ENCODE results near the gene PDIA2.

DNA sequence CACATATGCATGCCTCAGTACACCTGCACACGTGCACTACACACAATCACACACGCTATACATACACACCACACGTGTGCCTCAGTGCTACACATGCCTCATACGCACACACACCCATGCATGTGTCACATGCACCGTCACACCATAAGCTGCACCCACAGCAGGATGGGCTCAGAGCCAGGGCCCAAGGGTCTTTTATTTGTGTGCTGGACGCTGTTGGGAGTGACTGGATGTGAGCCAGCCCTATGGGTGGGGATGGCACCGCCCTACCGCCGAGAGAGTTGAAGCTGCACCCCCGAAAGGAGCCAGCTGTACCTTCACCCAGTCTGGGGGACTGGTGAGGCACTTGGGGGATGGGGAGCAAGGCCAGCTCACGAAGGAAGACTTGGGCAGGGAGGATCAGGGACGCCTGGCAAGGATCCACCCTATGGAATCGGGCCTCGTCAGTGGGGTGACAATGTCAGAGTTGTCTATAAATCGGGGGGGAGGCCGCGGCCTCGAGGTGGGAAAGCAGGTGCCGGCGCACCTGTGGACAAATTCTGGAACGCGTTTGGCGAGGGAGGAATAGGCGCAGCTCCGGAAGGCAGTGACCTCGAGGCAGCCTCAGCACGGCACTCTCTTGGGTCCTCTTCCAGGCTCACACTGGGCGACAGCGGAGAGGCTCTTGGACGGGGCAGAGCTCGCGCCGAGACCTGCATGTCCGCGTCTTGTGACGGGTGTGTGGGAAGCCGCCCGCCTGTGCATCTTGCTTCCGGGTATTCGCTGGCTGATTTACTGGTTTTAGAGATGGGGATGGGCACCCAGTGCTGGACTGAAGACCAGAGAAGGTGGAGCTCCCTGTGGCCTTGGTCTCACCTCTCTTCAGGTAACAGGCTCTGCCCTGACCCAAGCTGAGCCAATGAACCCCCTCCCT is 14.6 kb upstream of the PDIA2 start:
- TF ChIP-seq MAZ (IDR thresholded peaks at IDR 0.05; ENCODE audit: borderline replicate concordance, low read depth, low read length) (no peak), CEBPB (IDR thresholded peaks at IDR 0.05) (no peak), RFX5 (IDR thresholded peaks at IDR 0.05) (no peak), HDAC2 (IDR thresholded peaks at IDR 0.05) (no peak), HEYL (CRISPR knock-in tag; IDR thresholded peaks at IDR 0.05) (no peak), EP300 (IDR thresholded peaks at IDR 0.05) (no peak), SMC3 (IDR thresholded peaks at IDR 0.05) (no peak), ZFP36 (IDR thresholded peaks at IDR 0.05; ENCODE audit: borderline replicate concordance, partially characterized antibody) (no peak), POLR2A (IDR thresholded peaks at IDR 0.05; ENCODE audit: low read length) (no peak), TFCP2L1 (CRISPR knock-in tag; IDR thresholded peaks at IDR 0.05) (no peak)
- TF ChIP-seq, protein P1, sequence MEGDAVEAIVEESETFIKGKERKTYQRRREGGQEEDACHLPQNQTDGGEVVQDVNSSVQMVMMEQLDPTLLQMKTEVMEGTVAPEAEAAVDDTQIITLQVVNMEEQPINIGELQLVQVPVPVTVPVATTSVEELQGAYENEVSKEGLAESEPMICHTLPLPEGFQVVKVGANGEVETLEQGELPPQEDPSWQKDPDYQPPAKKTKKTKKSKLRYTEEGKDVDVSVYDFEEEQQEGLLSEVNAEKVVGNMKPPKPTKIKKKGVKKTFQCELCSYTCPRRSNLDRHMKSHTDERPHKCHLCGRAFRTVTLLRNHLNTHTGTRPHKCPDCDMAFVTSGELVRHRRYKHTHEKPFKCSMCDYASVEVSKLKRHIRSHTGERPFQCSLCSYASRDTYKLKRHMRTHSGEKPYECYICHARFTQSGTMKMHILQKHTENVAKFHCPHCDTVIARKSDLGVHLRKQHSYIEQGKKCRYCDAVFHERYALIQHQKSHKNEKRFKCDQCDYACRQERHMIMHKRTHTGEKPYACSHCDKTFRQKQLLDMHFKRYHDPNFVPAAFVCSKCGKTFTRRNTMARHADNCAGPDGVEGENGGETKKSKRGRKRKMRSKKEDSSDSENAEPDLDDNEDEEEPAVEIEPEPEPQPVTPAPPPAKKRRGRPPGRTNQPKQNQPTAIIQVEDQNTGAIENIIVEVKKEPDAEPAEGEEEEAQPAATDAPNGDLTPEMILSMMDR (IDR thresholded peaks at IDR 0.05): no peak
- TF ChIP-seq, protein P2, sequence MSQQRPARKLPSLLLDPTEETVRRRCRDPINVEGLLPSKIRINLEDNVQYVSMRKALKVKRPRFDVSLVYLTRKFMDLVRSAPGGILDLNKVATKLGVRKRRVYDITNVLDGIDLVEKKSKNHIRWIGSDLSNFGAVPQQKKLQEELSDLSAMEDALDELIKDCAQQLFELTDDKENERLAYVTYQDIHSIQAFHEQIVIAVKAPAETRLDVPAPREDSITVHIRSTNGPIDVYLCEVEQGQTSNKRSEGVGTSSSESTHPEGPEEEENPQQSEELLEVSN (IDR thresholded peaks at IDR 0.05; ENCODE audit: borderline replicate concordance, low read depth): no peak
- TF ChIP-seq, protein P3, sequence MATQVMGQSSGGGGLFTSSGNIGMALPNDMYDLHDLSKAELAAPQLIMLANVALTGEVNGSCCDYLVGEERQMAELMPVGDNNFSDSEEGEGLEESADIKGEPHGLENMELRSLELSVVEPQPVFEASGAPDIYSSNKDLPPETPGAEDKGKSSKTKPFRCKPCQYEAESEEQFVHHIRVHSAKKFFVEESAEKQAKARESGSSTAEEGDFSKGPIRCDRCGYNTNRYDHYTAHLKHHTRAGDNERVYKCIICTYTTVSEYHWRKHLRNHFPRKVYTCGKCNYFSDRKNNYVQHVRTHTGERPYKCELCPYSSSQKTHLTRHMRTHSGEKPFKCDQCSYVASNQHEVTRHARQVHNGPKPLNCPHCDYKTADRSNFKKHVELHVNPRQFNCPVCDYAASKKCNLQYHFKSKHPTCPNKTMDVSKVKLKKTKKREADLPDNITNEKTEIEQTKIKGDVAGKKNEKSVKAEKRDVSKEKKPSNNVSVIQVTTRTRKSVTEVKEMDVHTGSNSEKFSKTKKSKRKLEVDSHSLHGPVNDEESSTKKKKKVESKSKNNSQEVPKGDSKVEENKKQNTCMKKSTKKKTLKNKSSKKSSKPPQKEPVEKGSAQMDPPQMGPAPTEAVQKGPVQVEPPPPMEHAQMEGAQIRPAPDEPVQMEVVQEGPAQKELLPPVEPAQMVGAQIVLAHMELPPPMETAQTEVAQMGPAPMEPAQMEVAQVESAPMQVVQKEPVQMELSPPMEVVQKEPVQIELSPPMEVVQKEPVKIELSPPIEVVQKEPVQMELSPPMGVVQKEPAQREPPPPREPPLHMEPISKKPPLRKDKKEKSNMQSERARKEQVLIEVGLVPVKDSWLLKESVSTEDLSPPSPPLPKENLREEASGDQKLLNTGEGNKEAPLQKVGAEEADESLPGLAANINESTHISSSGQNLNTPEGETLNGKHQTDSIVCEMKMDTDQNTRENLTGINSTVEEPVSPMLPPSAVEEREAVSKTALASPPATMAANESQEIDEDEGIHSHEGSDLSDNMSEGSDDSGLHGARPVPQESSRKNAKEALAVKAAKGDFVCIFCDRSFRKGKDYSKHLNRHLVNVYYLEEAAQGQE (IDR thresholded peaks at IDR 0.05): no peak

Data from A549 (cell line).